Right cardiac atrium (tissue), 5 donors: ENCODE measurements around the gene TSPAN18. TPM values are rescaled to one million over a fixed set of nuclear protein-coding genes. Genes with fewer than 3 reads are reported as not detected.

Experiments used
- ATAC-seq, 2 donors: fragments of 200-7000 bp; cut with Tn5 transposase; one replicate each; pipeline versions ENCODE4 v1.8.0 to v1.9.1; 2020; ENCODE audit warnings: moderate library complexity in 2 of 2, mild to moderate bottlenecking in 1 of 2
- DNase-seq, 3 donors: peaks; one replicate each; pipeline ENCODE4 v3.0.0-alpha.2; 2020
- H3K27ac ChIP-seq: one replicate; pipeline ENCODE4 v1.5.1; 2013; ENCODE audit warnings: mild to moderate bottlenecking, low read length, control low read depth, moderate library complexity
- H3K27me3 ChIP-seq: one replicate; pipeline ENCODE4 v1.6.1; 2013; ENCODE audit not compliant: control insufficient read depth, insufficient read depth
- H3K4me1 ChIP-seq: one replicate; pipeline ENCODE4 v1.6.1; 2013; ENCODE audit warnings: low read length; ENCODE audit not compliant: control insufficient read depth, insufficient read depth
- H3K4me3 ChIP-seq: one replicate; pipeline ENCODE4 v1.5.1; 2013; ENCODE audit warnings: low read length, control low read depth
- H3K9me3 ChIP-seq: one replicate; pipeline ENCODE4 v1.6.1; 2013; ENCODE audit warnings: low read length; ENCODE audit not compliant: control insufficient read depth
- WGBS: extraction: QIAGEN DNeasy Blood & Tissue Kit; methylation state at CpG from one replicate; pipeline ENCODE4 v1.1.7; 2013; 5-methylcytosine and 5-hydroxymethylcytosine counted together
- intact Hi-C, 4 donors: fragments of 100-400 bp; cut with DNase I; formaldehyde crosslinking; loops; one replicate each; pipeline versions ENCODE4 v1.11.0 to v1.14.0; 2022 to 2023
- polyA plus RNA-seq: library from polyadenylated mRNA; stranded (reverse); fragments of 200-250 nt; gene quantifications from one replicate; pipeline ENCODE4 v1.2.3, GENCODE V29; 2013
- total RNA-seq, 4 donors: library from RNA; stranded (reverse); fragmentation: NEBNext Ultra II Directional; extraction: Animal tissue kit (Norgen Biotek cat#: 25700); gene quantifications; one replicate each; pipeline ENCODE4 v1.2.1, GENCODE V29; 2021
- donor health status: healthy with polysubstance abuse.
- donor health status: DM: no; HTN: yes; CAD: no.
- donor health status: DM: no; HTN: no; CAD: no.
- donor health status: DM: no; HTN: yes; CAD: no; lungs with severe emphysema.
- donor health status: DM: yes; HTN: yes; CAD: no.

The TSPAN18 gene
- total and polyA plus RNA-seq, 5 donors: 120 to 236 (median 192) TPM

GRCh38 chr11:44711113-44711786 is 15.5 kb upstream of the TSPAN18 start:
- Histone ChIP-seq H3K4me3 (no peak overlapping the region), H3K4me1 (peaks cover 1% of the 10 kb centered on the region), H3K27ac (no peak overlapping the region), H3K9me3 (no peaks in the 10 kb centered on the region), H3K27me3 (no peaks in the 10 kb centered on the region)
- intact Hi-C loops: no loop called here
- ATAC-seq: no peak
- no peak for DNase-seq
- WGBS: 73% methylated on average over 6 of the region's 6 CpGs

GRCh38 chr11:44711787-44712608 is 14.8 kb upstream of the TSPAN18 start:
- no peak for ATAC-seq
- intact Hi-C loops: no loop called here
- no peaks in the 10 kb centered on the region for H3K9me3 ChIP-seq

DNA sequence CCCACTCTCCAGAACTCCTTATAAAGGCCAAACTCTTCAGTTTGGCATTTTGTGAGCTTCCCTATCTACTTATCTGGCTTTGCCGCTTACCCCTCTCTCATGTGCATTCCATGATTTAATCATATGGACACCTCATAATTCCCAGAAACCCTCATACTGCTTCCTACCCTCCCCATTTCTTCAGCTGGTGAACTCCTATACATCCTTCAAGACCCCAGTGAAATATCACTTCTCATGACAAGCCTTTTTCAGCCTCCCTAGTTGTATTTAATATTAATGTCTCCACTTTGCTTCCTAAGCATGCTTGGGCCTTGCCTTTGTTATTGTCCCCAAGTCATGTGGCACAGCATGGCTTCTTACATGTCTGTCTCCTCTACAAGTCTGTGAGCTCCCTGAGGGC is 13.7 kb upstream of the TSPAN18 start:
- ATAC-seq (no peak), DNase-seq (no peak)
- no peak overlapping the region for H3K27ac ChIP-seq
- H3K27me3 ChIP-seq: no peaks in the 10 kb centered on the region
- H3K9me3 ChIP-seq: no peaks in the 10 kb centered on the region
- H3K4me1 ChIP-seq: peaks cover 1% of the 10 kb centered on the region
- H3K4me3 ChIP-seq: no peak overlapping the region
- 90% methylated on average over 1 of the region's 1 CpG for WGBS
- intact Hi-C loops: no loop called here

More at GRCh38 chr11:44711787-44712608, 14.8 kb upstream of the TSPAN18 start:
- DNase-seq: no peak
- Histone ChIP-seq H3K27me3 (no peaks in the 10 kb centered on the region), H3K4me1 (peaks cover 1% of the 10 kb centered on the region), H3K4me3 (no peak overlapping the region), H3K27ac (no peak overlapping the region)
- 77% methylated on average over 16 of the region's 16 CpGs for WGBS

DNA sequence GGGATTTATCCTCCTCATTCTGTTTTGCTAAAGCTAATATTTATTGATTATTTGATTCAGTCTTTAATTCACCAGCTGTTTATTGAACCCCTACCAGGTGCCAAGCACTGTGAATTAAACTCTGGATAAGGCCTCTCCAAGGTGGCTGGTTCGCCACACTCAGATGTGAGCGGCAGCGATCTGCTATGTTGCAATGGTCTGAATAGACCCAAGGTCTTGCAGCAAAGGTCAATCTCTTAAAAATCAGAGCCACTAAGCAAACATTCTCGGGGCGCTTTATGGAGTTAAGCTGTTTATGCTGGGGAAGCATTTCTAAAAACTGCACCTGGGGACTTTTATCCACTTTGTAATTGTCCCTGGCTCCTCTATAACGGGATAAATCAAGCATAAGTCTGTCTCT is 10.5 kb upstream of the TSPAN18 start:
- DNase-seq (no peak), ATAC-seq (no peak)
- intact Hi-C loops: loop anchor here in 1 of 4 donors (5.0 kb wide), 1 partner anchor 181 kb away; no protein-coding TSS in a partner anchor
- Histone ChIP-seq H3K27ac (no peak overlapping the region), H3K4me3 (no peak overlapping the region), H3K9me3 (no peaks in the 10 kb centered on the region), H3K27me3 (no peaks in the 10 kb centered on the region), H3K4me1 (no peaks in the 10 kb centered on the region)
- WGBS: 78% methylated on average over 6 of the region's 6 CpGs

DNA sequence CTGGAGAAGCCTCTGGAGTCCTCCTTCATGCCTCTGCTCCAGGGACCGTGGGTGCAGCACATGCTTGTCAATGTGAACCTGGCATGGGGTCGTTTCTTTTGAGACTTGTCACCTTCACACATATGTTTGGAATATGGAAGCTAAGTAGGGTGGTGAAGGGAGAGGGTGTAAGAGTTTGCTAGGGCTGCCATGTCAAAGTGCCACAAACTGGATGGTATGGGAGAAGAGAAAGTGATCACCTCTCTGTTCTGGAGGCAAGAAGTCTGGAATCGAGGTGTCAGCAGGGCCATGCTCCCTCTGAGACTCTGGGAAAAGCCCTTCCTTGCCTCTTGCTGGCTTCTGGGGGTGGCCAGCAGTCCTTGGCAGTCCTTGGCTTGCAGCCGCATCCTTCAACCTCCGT is 8.7 kb upstream of the TSPAN18 start:
- H3K9me3 ChIP-seq: no peaks in the 10 kb centered on the region
- no peak for ATAC-seq
- H3K4me1 ChIP-seq: no peaks in the 10 kb centered on the region
- no peak overlapping the region for H3K4me3 ChIP-seq
- WGBS: 87% methylated on average over 5 of the region's 5 CpGs
- no peaks in the 10 kb centered on the region for H3K27me3 ChIP-seq
- no peak overlapping the region for H3K27ac ChIP-seq
- no peak for DNase-seq
- intact Hi-C loops: loop anchor here in 1 of 4 donors (5.0 kb wide), 1 partner anchor 179 kb away; no protein-coding TSS in a partner anchor

DNA sequence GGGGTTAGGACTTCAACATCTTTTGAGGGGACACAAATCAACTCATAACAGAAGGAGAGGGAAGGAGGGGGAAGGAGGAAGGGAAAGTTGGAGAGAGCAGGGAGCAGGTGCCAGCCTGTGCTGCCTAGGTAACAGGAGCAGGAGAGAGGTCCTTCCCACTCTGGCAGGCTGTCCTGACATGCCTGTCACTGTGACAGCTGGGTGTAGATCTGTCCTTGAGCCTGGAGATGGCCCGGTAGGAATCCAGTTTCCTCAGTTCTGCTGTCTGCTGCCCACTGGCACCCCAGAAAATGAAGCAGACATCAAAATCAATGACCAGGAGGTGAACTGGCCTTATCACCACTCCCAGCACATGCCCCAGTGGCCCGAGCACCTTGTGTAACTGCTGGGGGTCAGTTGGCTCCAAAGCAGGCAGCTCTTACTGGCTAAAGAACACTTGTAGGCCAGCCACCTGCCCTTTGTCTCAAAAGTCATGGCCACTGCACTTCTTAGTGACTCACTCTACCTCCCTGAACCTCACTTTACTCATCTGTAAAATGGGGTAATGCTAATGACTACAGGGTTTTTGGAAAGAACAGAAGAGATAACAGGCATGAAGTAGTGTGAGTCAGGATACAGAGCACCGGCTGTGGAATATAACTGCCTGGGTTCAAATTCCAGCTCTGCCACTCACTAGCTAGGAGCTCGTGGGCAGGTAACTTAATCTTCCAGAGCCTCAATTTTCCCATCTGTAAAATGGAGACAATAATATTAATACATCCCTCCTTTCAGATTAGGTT is 8.0 kb upstream of the TSPAN18 start:
- intact Hi-C loops: loop anchor here in 1 of 4 donors (5.0 kb wide), 1 partner anchor 178 kb away; no protein-coding TSS in a partner anchor
- no peaks in the 10 kb centered on the region for H3K4me1 ChIP-seq
- H3K9me3 ChIP-seq: no peaks in the 10 kb centered on the region
- H3K27ac ChIP-seq: no peak overlapping the region
- 89% methylated on average over 4 of the region's 4 CpGs for WGBS
- no peak overlapping the region for H3K4me3 ChIP-seq
- H3K27me3 ChIP-seq: no peaks in the 10 kb centered on the region
- ATAC-seq (peak in 1 of 2 donors; percentile 29), DNase-seq (no peak)

DNA sequence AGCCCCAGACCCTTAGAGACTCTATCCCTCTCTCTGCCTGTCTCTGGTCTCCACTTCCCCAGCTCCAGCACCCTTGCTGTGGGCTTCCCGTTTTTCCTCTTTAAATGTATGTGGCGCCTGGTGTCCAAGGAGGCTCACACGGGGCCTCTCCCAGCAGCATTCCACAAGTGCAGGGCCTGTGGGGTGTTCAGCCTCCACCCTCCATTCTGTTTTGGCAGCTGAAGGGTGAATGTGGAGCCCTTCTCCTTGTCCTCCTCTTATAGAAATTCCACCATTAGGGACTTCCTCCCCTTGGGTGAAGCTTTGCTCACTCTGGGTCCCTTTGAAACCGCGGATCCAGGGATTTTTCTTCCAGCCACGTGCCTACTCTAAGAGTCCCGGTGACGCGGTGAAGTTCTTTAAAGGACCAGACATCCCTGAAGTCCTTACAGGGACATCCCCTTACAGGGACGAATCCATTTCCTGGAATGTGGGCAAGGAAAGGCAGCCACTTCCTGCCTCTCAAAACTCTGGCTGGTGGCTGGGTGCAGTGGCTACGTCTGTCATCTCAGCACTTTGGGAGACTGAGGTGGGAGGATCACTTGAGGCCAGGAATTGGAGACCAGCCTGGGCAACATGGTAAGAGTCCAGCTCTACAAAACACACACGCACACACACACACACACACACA is 1.6 kb upstream of the TSPAN18 start:
- ATAC-seq: no peak
- H3K27ac ChIP-seq: peak overlapping the region; percentile 73
- DNase-seq: no peak
- peaks cover 8% of the 10 kb centered on the region for H3K4me1 ChIP-seq
- no peaks in the 10 kb centered on the region for H3K9me3 ChIP-seq
- no peak overlapping the region for H3K4me3 ChIP-seq
- H3K27me3 ChIP-seq: no peaks in the 10 kb centered on the region
- intact Hi-C loops: loop anchor here (5.0 to 10.0 kb wide), 7 partner anchors 52 to 187 kb away; no protein-coding TSS in a partner anchor
- 35% methylated on average over 12 of the region's 12 CpGs for WGBS

- WGBS: 53% methylated on average over 10 of the region's 10 CpGs
- no peak for ATAC-seq
- H3K4me3 ChIP-seq: no peak overlapping the region
Measured at GRCh38 chr11:44725757-44726282, 942 bp upstream of the TSPAN18 start.

DNA sequence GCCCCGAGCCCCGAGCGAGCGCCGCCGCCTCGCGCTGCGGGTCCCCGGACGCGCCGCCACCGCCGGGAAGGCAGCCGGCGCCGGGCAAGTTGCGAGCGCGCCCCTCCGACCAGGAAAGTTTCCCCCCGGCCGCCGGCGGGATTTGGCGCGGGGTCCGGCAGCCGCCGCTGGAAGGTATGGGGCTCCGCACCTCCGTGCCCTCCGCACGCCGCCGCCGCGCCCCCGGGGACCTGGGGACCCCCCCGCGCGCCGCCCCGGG is 281 bp downstream of the TSPAN18 start:
- Histone ChIP-seq H3K4me1 (peaks cover 13% of the 10 kb centered on the region), H3K27me3 (no peaks in the 10 kb centered on the region), H3K4me3 (peak overlapping the region; percentile 62), H3K27ac (peak overlapping the region; percentile 76), H3K9me3 (no peaks in the 10 kb centered on the region)
- DNase-seq: peak in 1 of 3 donors; percentile 74
- intact Hi-C loops: loop anchor here (5.0 to 10.0 kb wide), 7 partner anchors 50 to 185 kb away; no protein-coding TSS in a partner anchor
- 1% methylated on average over 45 of the region's 45 CpGs for WGBS
- ATAC-seq: no peak

More at GRCh38 chr11:44725757-44726282, 942 bp upstream of the TSPAN18 start:
- intact Hi-C loops: loop anchor here (5.0 to 10.0 kb wide), 7 partner anchors 51 to 186 kb away; no protein-coding TSS in a partner anchor
- DNase-seq: no peak
- Histone ChIP-seq H3K9me3 (no peaks in the 10 kb centered on the region), H3K4me1 (peaks cover 8% of the 10 kb centered on the region), H3K27me3 (no peaks in the 10 kb centered on the region), H3K27ac (peak overlapping the region; percentile 73)
